HepG2 (cell line): ENCODE measurements around the gene H19. TPM values are rescaled to one million over a fixed set of nuclear protein-coding genes. Genes with fewer than 3 reads are reported as not detected.

Source experiments
- ATAC-seq: fragments of 200-7000 bp; cut with Tn5 transposase; 3 replicates; pipeline ENCODE4 v1.9.1; 2020; ENCODE audit warnings: mild to moderate bottlenecking, moderate library complexity
- BruUV-seq: library from RNA; stranded (reverse); fragments of 400-500 nt; replicated peaks from 2 replicates; lab custom pipeline; 2021; lab: Mats Ljungman, UMichigan
- CTCF ChIA-PET: fragments of 300-600 bp; formaldehyde crosslinking; extraction: SDS; loops from one replicate; lab custom pipeline; 2021; ENCODE audit warnings: low total read pairs, inconsistent platforms, low intra/inter-chr PET ratio; lab: Yijun Ruan, JAX
- POLR2A ChIA-PET: fragments of 350-600 bp; sonication (Branson Sonifier 250); formaldehyde crosslinking; loops from one replicate; lab custom pipeline; 2020; ENCODE audit warnings: antibody characterized with exemption, inconsistent platforms; lab: Yijun Ruan, JAX
- DNase-seq: peaks from one replicate; pipeline ENCODE4 v3.0.0-alpha.2; 2015; ENCODE audit warnings: low spot score
- FAIRE-seq: peaks from 3 replicates; lab custom pipeline; 2011; peaks lifted over from hg19 to GRCh38; lab: Jason Lieb, UNC
- H2AFZ ChIP-seq: one replicate; pipeline ENCODE4 v1.6.1; 2011; ENCODE audit warnings: low read length, inconsistent platforms
- H3K27ac ChIP-seq: fragments of 300-600 bp; 3 replicates; pipeline ENCODE4 v1.8.0; 2011; ENCODE audit warnings: mixed run types, mild to moderate bottlenecking, mixed read lengths, low read length, inconsistent platforms; ENCODE audit not compliant: insufficient read depth; ENCODE audit errors: extremely low read length
- H3K27me3 ChIP-seq, 2 experiments: fragments of 200-600 bp in 1 of 2; 2 replicates in 1 of 2; 3 replicates in 1 of 2; pipeline versions ENCODE4 v1.6.0 to v1.8.0; 2011; ENCODE audit warnings: low read length in 2 of 2, mild to moderate bottlenecking in 2 of 2, moderate library complexity in 2 of 2, inconsistent platforms in 1 of 2; ENCODE audit not compliant: insufficient read depth in 2 of 2, control insufficient read depth in 1 of 2
- H3K36me3 ChIP-seq, 2 experiments: fragments of 200-600 bp in 1 of 2; replicated peaks in 1 of 2; 2 replicates in 1 of 2; 3 replicates in 1 of 2; pipeline versions ENCODE4 v1.5.1 to v1.8.0; 2011; ENCODE audit warnings: low read length in 2 of 2, inconsistent platforms in 1 of 2; ENCODE audit not compliant: insufficient read depth in 2 of 2, control insufficient read depth in 1 of 2
- H3K4me1 ChIP-seq: 2 replicates; pipeline ENCODE4 v1.5.1; 2012; ENCODE audit warnings: low read length, inconsistent platforms; ENCODE audit not compliant: insufficient read depth
- H3K4me2 ChIP-seq: 2 replicates; pipeline ENCODE4 v1.6.0; 2011; ENCODE audit warnings: low read depth, low read length, inconsistent platforms
- H3K4me3 ChIP-seq, 3 experiments: fragments of 200-600 bp in 1 of 3; sonication (generic), shearing (Covaris generic) in 1 of 3; replicated peaks in 1 of 3; 2 replicates each; pipeline ENCODE4 v1.5.1; 2011 to 2016; ENCODE audit warnings: low read length in 3 of 3, inconsistent platforms in 2 of 3, low read depth in 2 of 3, mild to moderate bottlenecking in 2 of 3, control low read depth in 1 of 3, mixed read lengths in 1 of 3; ENCODE audit not compliant: insufficient read depth in 1 of 3
- H3K79me2 ChIP-seq: one replicate; pipeline ENCODE4 v1.6.1; 2011; ENCODE audit warnings: low read length, inconsistent platforms; ENCODE audit not compliant: insufficient read depth
- H3K9ac ChIP-seq: 2 replicates; pipeline ENCODE4 v1.6.0; 2011; ENCODE audit warnings: mild to moderate bottlenecking, low read depth, low read length, inconsistent platforms; ENCODE audit not compliant: insufficient read depth
- H3K9me3 ChIP-seq: 2 replicates; pipeline ENCODE4 v1.5.1; 2012; ENCODE audit warnings: mild to moderate bottlenecking, low read length
- H4K20me1 ChIP-seq: 2 replicates; pipeline ENCODE4 v1.6.0; 2011; ENCODE audit warnings: inconsistent platforms, mild to moderate bottlenecking, low read length, moderate library complexity; ENCODE audit not compliant: insufficient read depth
- E2F5 ChIP-seq: sonication (generic); formaldehyde crosslinking; conservative IDR thresholded peaks from 2 replicates; pipeline ENCODE4 v1.4.0; 2020; ENCODE audit warnings: missing genetic modification reagents
- GPBP1L1 ChIP-seq: sonication (generic); formaldehyde crosslinking; IDR thresholded peaks from 2 replicates; pipeline ENCODE4 v1.5.0; 2020; ENCODE audit warnings: mild to moderate bottlenecking, missing genetic modification reagents
- HOXD1 ChIP-seq: sonication (generic); formaldehyde crosslinking; IDR thresholded peaks from 2 replicates; pipeline ENCODE4 v1.5.0; 2020; ENCODE audit warnings: missing genetic modification reagents
- NR2F6 ChIP-seq, 2 experiments: IDR thresholded peaks; 2 replicates each; pipeline ENCODE4 v1.6.1; 2016; ENCODE audit warnings: antibody characterized with exemption in 1 of 2, mild to moderate bottlenecking in 1 of 2
- SOX5 ChIP-seq: IDR thresholded peaks from 2 replicates; pipeline ENCODE4 v1.6.1; 2016; ENCODE audit warnings: borderline replicate concordance
- SP5 ChIP-seq: IDR thresholded peaks from 2 replicates; pipeline ENCODE4 v1.6.1; 2016; ENCODE audit warnings: low read depth, borderline replicate concordance
- TARDBP ChIP-seq: sonication (generic); formaldehyde crosslinking; IDR thresholded peaks from 2 replicates; pipeline ENCODE4 v1.8.0; 2022; ENCODE audit warnings: mild to moderate bottlenecking, missing genetic modification reagents
- ZBTB3 ChIP-seq: sonication (generic); formaldehyde crosslinking; IDR thresholded peaks from 2 replicates; pipeline ENCODE4 v1.4.0; 2020; ENCODE audit warnings: low read depth, mild to moderate bottlenecking, moderate library complexity, missing genetic modification reagents, borderline replicate concordance
- ZNF224 ChIP-seq: sonication (generic); formaldehyde crosslinking; IDR thresholded peaks from 2 replicates; pipeline ENCODE4 v1.5.0; 2020; ENCODE audit warnings: mild to moderate bottlenecking, missing genetic modification reagents
- ZNF318 ChIP-seq: sonication (generic); formaldehyde crosslinking; IDR thresholded peaks from 2 replicates; pipeline ENCODE4 v1.4.0; 2020; ENCODE audit warnings: mild to moderate bottlenecking, missing genetic modification reagents
- ZNF776 ChIP-seq: sonication (generic); formaldehyde crosslinking; IDR thresholded peaks from 2 replicates; pipeline ENCODE4 v1.4.0; 2020; ENCODE audit warnings: mild to moderate bottlenecking, missing genetic modification reagents
- ZNF777 ChIP-seq: sonication (generic); formaldehyde crosslinking; IDR thresholded peaks from 2 replicates; pipeline ENCODE4 v1.4.0; 2020; ENCODE audit warnings: missing genetic modification reagents
- WGBS: methylation state at CpG from one replicate; pipeline ENCODE4 v1.1.6; 2017; ENCODE audit warnings: low lambda C conversion rate; 5-methylcytosine and 5-hydroxymethylcytosine counted together
- in situ Hi-C: cut with HindIII; loops from 2 replicates; pipeline ENCODE4 v1.10.0; 2017; ENCODE audit warnings: low pct_unique_long_range_greater_than_20kb; ENCODE audit not compliant: extremely low pct_ligation_motif_present
- intact Hi-C: fragments of 100-400 bp; cut with micrococcal nuclease; formaldehyde crosslinking; loops from one replicate; pipeline ENCODE4 v1.10.0; 2022; ENCODE audit not compliant: unreplicated experiment
- polyA plus RNA-seq, 8 experiments: library from polyadenylated mRNA; depleted of rRNA in 3 of 8; stranded (reverse) in 7 of 8; unstranded in 1 of 8; fragments of >200 nt; fragmentation: Illumina TruSeq in 4 of 8; extraction: Trizol in 4 of 8; gene quantifications; 2 replicates each; pipeline versions ENCODE4 v1.2.1 to v1.2.3, GENCODE V29; 2011 to 2016; ENCODE audit warnings: low read depth in 4 of 8, missing spikeins in 1 of 8, mixed read lengths in 1 of 8; ENCODE audit not compliant: insufficient read depth in 1 of 8
- total RNA-seq, 5 experiments: library from RNA; depleted of rRNA; stranded (reverse); fragments of >200 nt; fragmentation: Illumina TruSeq; extraction: Trizol; gene quantifications; 2 replicates each; pipeline ENCODE4 v1.2.3, GENCODE V29; 2016; ENCODE audit warnings: low read depth in 1 of 5
- TF ChIP-seq, protein P1 (sequence below): fragments of 450-650 bp; IDR thresholded peaks from 2 replicates; pipeline ENCODE4 v1.6.1; 2017; ENCODE audit warnings: mild to moderate bottlenecking

The H19 gene
- total and polyA plus RNA-seq, 2 of the 13 experiments (the other 11 are each of a cell fraction or from before 2014, with no cell fraction given), result 1.2 to 2.4 TPM

- in situ Hi-C loops (no loop called here), intact Hi-C loops (no loop called here)
- no peak for ATAC-seq
- POLR2A ChIA-PET, result no interaction called here
- WGBS, result no CpG with 5 or more reads among the region's 13 CpGs
- no peaks in the 10 kb centered on the region for H3K36me3 ChIP-seq
- no peak overlapping the region for H3K4me2 ChIP-seq
- H2AFZ ChIP-seq, result no peak overlapping the region
- no peaks in the 10 kb centered on the region for H3K9me3 ChIP-seq
- CTCF ChIA-PET, result no interaction called here
- no TSS peak for BruUV-seq
- no peaks in the 10 kb centered on the region for H3K27me3 ChIP-seq
- no peaks in the 10 kb centered on the region for H3K79me2 ChIP-seq
- H3K27ac ChIP-seq, result no peak overlapping the region
- no peak for DNase-seq
- H4K20me1 ChIP-seq, result no peaks in the 10 kb centered on the region
- no peaks in the 10 kb centered on the region for H3K4me1 ChIP-seq
- FAIRE-seq, result no peak
- no peak overlapping the region for H3K9ac ChIP-seq
- no peak overlapping the region for H3K4me3 ChIP-seq
- no peak for TF ChIP-seq SP5 (CRISPR knock-in tag)
- TF ChIP-seq HOXD1, result no peak
- TF ChIP-seq E2F5 (CRISPR knock-in tag), result no peak
- no peak for TF ChIP-seq NR2F6 (IDR thresholded peaks at IDR 0.05)
- no peak for TF ChIP-seq NR2F6 (CRISPR knock-in tag; IDR thresholded peaks at IDR 0.05)
- no peak for TF ChIP-seq ZNF776 (CRISPR knock-in tag)
- TF ChIP-seq, protein P1, sequence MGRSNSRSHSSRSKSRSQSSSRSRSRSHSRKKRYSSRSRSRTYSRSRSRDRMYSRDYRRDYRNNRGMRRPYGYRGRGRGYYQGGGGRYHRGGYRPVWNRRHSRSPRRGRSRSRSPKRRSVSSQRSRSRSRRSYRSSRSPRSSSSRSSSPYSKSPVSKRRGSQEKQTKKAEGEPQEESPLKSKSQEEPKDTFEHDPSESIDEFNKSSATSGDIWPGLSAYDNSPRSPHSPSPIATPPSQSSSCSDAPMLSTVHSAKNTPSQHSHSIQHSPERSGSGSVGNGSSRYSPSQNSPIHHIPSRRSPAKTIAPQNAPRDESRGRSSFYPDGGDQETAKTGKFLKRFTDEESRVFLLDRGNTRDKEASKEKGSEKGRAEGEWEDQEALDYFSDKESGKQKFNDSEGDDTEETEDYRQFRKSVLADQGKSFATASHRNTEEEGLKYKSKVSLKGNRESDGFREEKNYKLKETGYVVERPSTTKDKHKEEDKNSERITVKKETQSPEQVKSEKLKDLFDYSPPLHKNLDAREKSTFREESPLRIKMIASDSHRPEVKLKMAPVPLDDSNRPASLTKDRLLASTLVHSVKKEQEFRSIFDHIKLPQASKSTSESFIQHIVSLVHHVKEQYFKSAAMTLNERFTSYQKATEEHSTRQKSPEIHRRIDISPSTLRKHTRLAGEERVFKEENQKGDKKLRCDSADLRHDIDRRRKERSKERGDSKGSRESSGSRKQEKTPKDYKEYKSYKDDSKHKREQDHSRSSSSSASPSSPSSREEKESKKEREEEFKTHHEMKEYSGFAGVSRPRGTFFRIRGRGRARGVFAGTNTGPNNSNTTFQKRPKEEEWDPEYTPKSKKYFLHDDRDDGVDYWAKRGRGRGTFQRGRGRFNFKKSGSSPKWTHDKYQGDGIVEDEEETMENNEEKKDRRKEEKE, result no peak
- no peak for TF ChIP-seq ZBTB3 (CRISPR knock-in tag)
- TF ChIP-seq ZNF318 (CRISPR knock-in tag), result no peak
- no peak for TF ChIP-seq ZNF224 (CRISPR knock-in tag)
- no peak for TF ChIP-seq GPBP1L1 (CRISPR knock-in tag)
- no peak for TF ChIP-seq ZNF777 (CRISPR knock-in tag)
- no peak for TF ChIP-seq TARDBP (CRISPR knock-in tag)
- no peak for TF ChIP-seq SOX5 (CRISPR knock-in tag)
Measured at GRCh38 chr11:2004466-2004865, 6.8 kb upstream of the H19 start.
